HEK293 (cell line): Measurements from ENCODE around the gene HPF1.

Source experiments
- CTCF ChIA-PET: fragments of 350-600 bp; formaldehyde crosslinking; extraction: SDS; loops from one replicate; lab custom pipeline; 2021; ENCODE audit warnings: antibody characterized with exemption; lab: Yijun Ruan, JAX
- POLR2A ChIA-PET: fragments of 300-600 bp; formaldehyde crosslinking; extraction: SDS; loops from one replicate; lab custom pipeline; 2020; ENCODE audit warnings: antibody characterized with exemption, inconsistent platforms; lab: Yijun Ruan, JAX
- H3K27ac ChIP-seq: fragments of 200-500 bp; sonication (Bioruptor generic); 2 replicates; pipeline ENCODE4 v1.5.1; 2014; ENCODE audit warnings: low read depth, low read length, control low read depth, inconsistent platforms; ENCODE audit errors: extremely low read depth
- H3K36me3 ChIP-seq, 2 experiments: fragments of 200-500 bp in 1 of 2; sonication (Bioruptor generic) in 1 of 2; 1 replicate in 1 of 2; 2 replicates in 1 of 2; pipeline ENCODE4 v1.5.1; 2014 to 2017; ENCODE audit warnings: inconsistent platforms in 2 of 2, low read length in 2 of 2; ENCODE audit not compliant: control insufficient read depth in 2 of 2, insufficient read depth in 1 of 2
- H3K4me1 ChIP-seq: fragments of 200-500 bp; sonication (Bioruptor generic); 2 replicates; pipeline ENCODE4 v1.5.1; 2014; ENCODE audit warnings: mild to moderate bottlenecking, low read length, inconsistent platforms; ENCODE audit not compliant: control insufficient read depth, insufficient read depth
- H3K4me3 ChIP-seq: 2 replicates; pipeline ENCODE4 v1.5.1; 2011; ENCODE audit warnings: low read depth, mild to moderate bottlenecking, control low read depth, low read length, moderate library complexity
- H3K9me3 ChIP-seq: fragments of 200-500 bp; sonication (Bioruptor generic); 2 replicates; pipeline ENCODE4 v1.5.1; 2014; ENCODE audit warnings: low read depth, low read length, inconsistent platforms; ENCODE audit not compliant: control insufficient read depth, insufficient read depth
- GLI4 ChIP-seq: fragments of 450-650 bp; formaldehyde crosslinking; IDR thresholded peaks from 2 replicates; pipeline ENCODE4 v1.5.1; 2016; ENCODE audit warnings: missing biosample characterization, missing genetic modification characterization
- HOXC10 ChIP-seq: sonication (generic); formaldehyde crosslinking; IDR thresholded peaks from 2 replicates; pipeline ENCODE4 v1.8.1; 2023; ENCODE audit warnings: mild to moderate bottlenecking, missing genetic modification reagents
- KLF8 ChIP-seq: fragments of 450-650 bp; formaldehyde crosslinking; IDR thresholded peaks from 2 replicates; pipeline ENCODE4 v1.5.1; 2016; ENCODE audit warnings: missing biosample characterization, missing genetic modification characterization
- REPIN1 ChIP-seq: fragments of 450-650 bp; formaldehyde crosslinking; IDR thresholded peaks from 2 replicates; pipeline ENCODE4 v1.5.1; 2017; ENCODE audit warnings: missing biosample characterization, missing genetic modification characterization, low read depth
- YY2 ChIP-seq: fragments of 450-650 bp; formaldehyde crosslinking; IDR thresholded peaks from 2 replicates; pipeline ENCODE4 v1.5.1; 2016; ENCODE audit warnings: missing biosample characterization, missing genetic modification characterization
- ZBTB1 ChIP-seq: fragments of 450-650 bp; formaldehyde crosslinking; IDR thresholded peaks from 2 replicates; pipeline ENCODE4 v1.5.1; 2016; ENCODE audit warnings: missing biosample characterization, missing genetic modification characterization
- ZFP37 ChIP-seq: fragments of 450-650 bp; formaldehyde crosslinking; IDR thresholded peaks from 2 replicates; pipeline ENCODE4 v1.5.1; 2016; ENCODE audit warnings: missing biosample characterization, missing genetic modification characterization
- ZNF114 ChIP-seq: fragments of 450-650 bp; formaldehyde crosslinking; IDR thresholded peaks from 2 replicates; pipeline ENCODE4 v1.5.0; 2017; ENCODE audit warnings: missing biosample characterization, missing genetic modification characterization
- ZNF138 ChIP-seq: fragments of 450-650 bp; formaldehyde crosslinking; IDR thresholded peaks from 2 replicates; pipeline ENCODE4 v1.5.1; 2016; ENCODE audit warnings: missing biosample characterization, missing genetic modification characterization, borderline replicate concordance
- ZNF19 ChIP-seq: fragments of 450-650 bp; formaldehyde crosslinking; IDR thresholded peaks from 2 replicates; pipeline ENCODE4; 2016; ENCODE audit warnings: missing biosample characterization, missing genetic modification characterization, low read depth
- ZNF311 ChIP-seq: fragments of 450-650 bp; formaldehyde crosslinking; IDR thresholded peaks from 2 replicates; pipeline ENCODE4 v1.5.1; 2017; ENCODE audit warnings: missing biosample characterization, missing genetic modification characterization, borderline replicate concordance
- ZNF654 ChIP-seq: fragments of 450-650 bp; formaldehyde crosslinking; IDR thresholded peaks from 2 replicates; pipeline ENCODE4 v1.5.1; 2016; ENCODE audit warnings: low read depth, missing biosample characterization, missing genetic modification characterization
- ZNF670 ChIP-seq: fragments of 450-650 bp; formaldehyde crosslinking; IDR thresholded peaks from 2 replicates; pipeline ENCODE4 v1.5.1; 2016; ENCODE audit warnings: missing biosample characterization, missing genetic modification characterization, low read depth
- ZNF677 ChIP-seq: fragments of 450-650 bp; IDR thresholded peaks from 2 replicates; pipeline ENCODE4 v1.5.0; 2018; ENCODE audit warnings: missing biosample characterization, mild to moderate bottlenecking, missing genetic modification characterization, moderate library complexity
- ZNF701 ChIP-seq: fragments of 450-650 bp; formaldehyde crosslinking; IDR thresholded peaks from 2 replicates; pipeline ENCODE4 v1.5.1; 2016; ENCODE audit warnings: missing biosample characterization, missing genetic modification characterization
- TF ChIP-seq, protein P1 (sequence below): fragments of 450-650 bp; formaldehyde crosslinking; conservative IDR thresholded peaks from 2 replicates; pipeline ENCODE4 v1.5.1; 2016; ENCODE audit warnings: low read depth, missing biosample characterization, missing genetic modification characterization
- TF ChIP-seq, protein P2 (sequence below): fragments of 450-650 bp; formaldehyde crosslinking; IDR thresholded peaks from 2 replicates; pipeline ENCODE4 v1.5.1; 2016; ENCODE audit warnings: missing biosample characterization, missing genetic modification characterization
- TF ChIP-seq, protein P3 (sequence below): fragments of 450-650 bp; formaldehyde crosslinking; IDR thresholded peaks from 2 replicates; pipeline ENCODE4 v1.5.1; 2017; ENCODE audit warnings: missing biosample characterization, missing genetic modification characterization

Gene HPF1

DNA sequence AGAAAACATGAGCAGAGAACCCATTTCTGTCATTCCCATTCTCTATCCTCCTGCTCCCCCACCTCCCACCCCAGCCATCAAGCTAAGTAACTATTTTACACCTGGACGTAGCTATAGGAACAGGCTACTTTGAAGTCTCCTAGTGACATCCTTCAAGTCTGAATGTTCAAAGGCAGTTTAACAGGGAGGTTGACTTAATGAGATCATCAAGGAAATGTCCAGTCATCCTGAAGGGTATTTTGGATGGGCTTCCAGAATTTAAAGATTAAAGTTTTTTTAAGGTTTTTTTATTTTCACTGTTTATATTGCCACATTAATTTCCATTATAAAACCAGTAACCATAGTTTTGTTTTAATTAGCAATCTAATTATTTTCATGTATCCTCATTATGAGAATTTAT is 41.1 kb downstream of the HPF1 start:
- peaks cover 0 to 25% of the 10 kb centered on the region in 2 experiments; a peak in 1 of 3 replicates for H3K36me3 ChIP-seq
- H3K9me3 ChIP-seq, result no peaks in the 10 kb centered on the region
- no peak overlapping the region for H3K4me3 ChIP-seq
- no peak overlapping the region for H3K27ac ChIP-seq
- CTCF ChIA-PET, result no interaction called here
- no peaks in the 10 kb centered on the region for H3K4me1 ChIP-seq
- POLR2A ChIA-PET, result no interaction called here
- TF ChIP-seq REPIN1 (tag by site-specific recombination) (no peak), ZNF654 (no peak), ZNF701 (no peak), ZBTB1 (tag by site-specific recombination) (no peak), HOXC10 (no peak), ZFP37 (tag by site-specific recombination) (no peak), ZNF670 (tag by site-specific recombination) (no peak), ZNF138 (tag by site-specific recombination) (no peak), ZNF114 (tag by site-specific recombination) (no peak)
- TF ChIP-seq, protein P1, sequence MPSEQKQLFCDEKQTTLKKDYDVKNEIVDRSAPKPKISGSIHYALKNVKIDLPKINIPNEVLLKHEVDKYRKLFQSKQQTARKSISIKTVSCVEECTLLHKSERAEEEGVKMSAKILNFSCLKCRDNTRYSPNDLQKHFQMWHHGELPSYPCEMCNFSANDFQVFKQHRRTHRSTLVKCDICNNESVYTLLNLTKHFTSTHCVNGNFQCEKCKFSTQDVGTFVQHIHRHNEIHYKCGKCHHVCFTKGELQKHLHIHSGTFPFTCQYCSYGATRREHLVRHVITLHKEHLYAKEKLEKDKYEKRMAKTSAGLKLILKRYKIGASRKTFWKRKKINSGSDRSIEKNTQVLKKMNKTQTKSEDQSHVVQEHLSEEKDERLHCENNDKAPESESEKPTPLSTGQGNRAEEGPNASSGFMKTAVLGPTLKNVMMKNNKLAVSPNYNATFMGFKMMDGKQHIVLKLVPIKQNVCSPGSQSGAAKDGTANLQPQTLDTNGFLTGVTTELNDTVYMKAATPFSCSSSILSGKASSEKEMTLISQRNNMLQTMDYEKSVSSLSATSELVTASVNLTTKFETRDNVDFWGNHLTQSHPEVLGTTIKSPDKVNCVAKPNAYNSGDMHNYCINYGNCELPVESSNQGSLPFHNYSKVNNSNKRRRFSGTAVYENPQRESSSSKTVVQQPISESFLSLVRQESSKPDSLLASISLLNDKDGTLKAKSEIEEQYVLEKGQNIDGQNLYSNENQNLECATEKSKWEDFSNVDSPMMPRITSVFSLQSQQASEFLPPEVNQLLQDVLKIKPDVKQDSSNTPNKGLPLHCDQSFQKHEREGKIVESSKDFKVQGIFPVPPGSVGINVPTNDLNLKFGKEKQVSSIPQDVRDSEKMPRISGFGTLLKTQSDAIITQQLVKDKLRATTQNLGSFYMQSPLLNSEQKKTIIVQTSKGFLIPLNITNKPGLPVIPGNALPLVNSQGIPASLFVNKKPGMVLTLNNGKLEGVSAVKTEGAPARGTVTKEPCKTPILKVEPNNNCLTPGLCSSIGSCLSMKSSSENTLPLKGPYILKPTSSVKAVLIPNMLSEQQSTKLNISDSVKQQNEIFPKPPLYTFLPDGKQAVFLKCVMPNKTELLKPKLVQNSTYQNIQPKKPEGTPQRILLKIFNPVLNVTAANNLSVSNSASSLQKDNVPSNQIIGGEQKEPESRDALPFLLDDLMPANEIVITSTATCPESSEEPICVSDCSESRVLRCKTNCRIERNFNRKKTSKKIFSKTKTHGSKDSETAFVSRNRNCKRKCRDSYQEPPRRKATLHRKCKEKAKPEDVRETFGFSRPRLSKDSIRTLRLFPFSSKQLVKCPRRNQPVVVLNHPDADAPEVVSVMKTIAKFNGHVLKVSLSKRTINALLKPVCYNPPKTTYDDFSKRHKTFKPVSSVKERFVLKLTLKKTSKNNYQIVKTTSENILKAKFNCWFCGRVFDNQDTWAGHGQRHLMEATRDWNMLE (tag by site-specific recombination), result no peak
- TF ChIP-seq, protein P2, sequence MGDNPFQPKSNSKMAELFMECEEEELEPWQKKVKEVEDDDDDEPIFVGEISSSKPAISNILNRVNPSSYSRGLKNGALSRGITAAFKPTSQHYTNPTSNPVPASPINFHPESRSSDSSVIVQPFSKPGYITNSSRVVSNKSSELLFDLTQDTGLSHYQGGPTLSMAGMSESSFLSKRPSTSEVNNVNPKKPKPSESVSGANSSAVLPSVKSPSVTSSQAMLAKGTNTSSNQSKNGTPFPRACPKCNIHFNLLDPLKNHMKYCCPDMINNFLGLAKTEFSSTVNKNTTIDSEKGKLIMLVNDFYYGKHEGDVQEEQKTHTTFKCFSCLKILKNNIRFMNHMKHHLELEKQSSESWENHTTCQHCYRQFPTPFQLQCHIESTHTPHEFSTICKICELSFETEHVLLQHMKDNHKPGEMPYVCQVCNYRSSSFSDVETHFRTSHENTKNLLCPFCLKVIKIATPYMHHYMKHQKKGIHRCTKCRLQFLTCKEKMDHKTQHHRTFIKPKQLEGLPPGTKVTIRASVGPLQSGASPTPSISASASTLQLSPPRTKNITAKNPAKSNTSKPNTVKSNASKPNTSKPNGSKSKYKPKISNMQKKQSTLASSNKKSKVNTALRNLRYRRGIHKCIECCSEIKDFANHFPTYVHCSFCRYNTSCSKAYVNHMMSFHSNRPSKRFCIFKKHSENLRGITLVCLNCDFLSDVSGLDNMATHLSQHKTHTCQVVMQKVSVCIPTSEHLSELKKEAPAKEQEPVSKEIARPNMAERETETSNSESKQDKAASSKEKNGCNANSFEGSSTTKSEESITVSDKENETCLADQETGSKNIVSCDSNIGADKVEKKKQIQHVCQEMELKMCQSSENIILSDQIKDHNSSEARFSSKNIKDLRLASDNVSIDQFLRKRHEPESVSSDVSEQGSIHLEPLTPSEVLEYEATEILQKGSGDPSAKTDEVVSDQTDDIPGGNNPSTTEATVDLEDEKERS (tag by site-specific recombination), result no peak

DNA sequence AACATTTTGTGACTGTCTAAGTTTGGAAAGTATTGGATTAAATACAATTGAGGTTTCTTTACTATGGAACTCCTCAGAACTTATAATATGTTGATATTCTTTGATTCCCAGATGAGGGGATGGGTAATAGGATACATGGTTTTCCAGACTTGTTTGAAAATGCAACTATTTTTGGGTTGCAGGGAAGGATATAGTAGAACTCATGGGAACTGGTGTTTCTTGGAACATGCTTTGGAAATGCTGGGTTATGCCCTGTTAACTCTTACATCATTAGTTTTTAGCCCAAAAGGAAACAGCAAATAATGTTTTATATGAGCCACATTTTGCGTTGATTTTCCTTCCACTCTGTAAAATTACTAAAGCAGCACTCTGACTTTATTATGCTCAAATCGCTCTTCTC is 41.9 kb downstream of the HPF1 start:
- CTCF ChIA-PET, result no interaction called here

More for the DNA sequence above, 41.9 kb downstream of the HPF1 start:
- POLR2A ChIA-PET, result no interaction called here
- H3K9me3 ChIP-seq, result no peaks in the 10 kb centered on the region
- no peak overlapping the region for H3K27ac ChIP-seq
- H3K4me3 ChIP-seq, result no peak overlapping the region
- H3K4me1 ChIP-seq, result no peaks in the 10 kb centered on the region
- TF ChIP-seq YY2 (tag by site-specific recombination), result no peak
- no peak for TF ChIP-seq ZNF19 (tag by site-specific recombination)
- TF ChIP-seq ZNF311 (tag by site-specific recombination), result no peak
- no peak for TF ChIP-seq GLI4 (tag by site-specific recombination)
- TF ChIP-seq ZNF677 (tag by site-specific recombination), result no peak
- no peak for TF ChIP-seq KLF8 (tag by site-specific recombination)
- TF ChIP-seq, protein P3, sequence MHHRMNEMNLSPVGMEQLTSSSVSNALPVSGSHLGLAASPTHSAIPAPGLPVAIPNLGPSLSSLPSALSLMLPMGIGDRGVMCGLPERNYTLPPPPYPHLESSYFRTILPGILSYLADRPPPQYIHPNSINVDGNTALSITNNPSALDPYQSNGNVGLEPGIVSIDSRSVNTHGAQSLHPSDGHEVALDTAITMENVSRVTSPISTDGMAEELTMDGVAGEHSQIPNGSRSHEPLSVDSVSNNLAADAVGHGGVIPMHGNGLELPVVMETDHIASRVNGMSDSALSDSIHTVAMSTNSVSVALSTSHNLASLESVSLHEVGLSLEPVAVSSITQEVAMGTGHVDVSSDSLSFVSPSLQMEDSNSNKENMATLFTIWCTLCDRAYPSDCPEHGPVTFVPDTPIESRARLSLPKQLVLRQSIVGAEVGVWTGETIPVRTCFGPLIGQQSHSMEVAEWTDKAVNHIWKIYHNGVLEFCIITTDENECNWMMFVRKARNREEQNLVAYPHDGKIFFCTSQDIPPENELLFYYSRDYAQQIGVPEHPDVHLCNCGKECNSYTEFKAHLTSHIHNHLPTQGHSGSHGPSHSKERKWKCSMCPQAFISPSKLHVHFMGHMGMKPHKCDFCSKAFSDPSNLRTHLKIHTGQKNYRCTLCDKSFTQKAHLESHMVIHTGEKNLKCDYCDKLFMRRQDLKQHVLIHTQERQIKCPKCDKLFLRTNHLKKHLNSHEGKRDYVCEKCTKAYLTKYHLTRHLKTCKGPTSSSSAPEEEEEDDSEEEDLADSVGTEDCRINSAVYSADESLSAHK (tag by site-specific recombination), result no peak
- H3K36me3 ChIP-seq, result peaks cover 0 to 25% of the 10 kb centered on the region in 2 experiments; a peak in 1 of 3 replicates
